Heart left ventricle (tissue), 16 donors: ENCODE data around the gene MYO15B. TPM values are rescaled to one million over a fixed set of nuclear protein-coding genes. Genes with fewer than 3 reads are reported as not detected.

Experiments used
- ATAC-seq, 4 donors: fragments of 200-7000 bp; cut with Tn5 transposase; one replicate each; pipeline ENCODE4 v1.9.1; 2020 to 2022; ENCODE audit warnings: moderate library complexity in 4 of 4, mild to moderate bottlenecking in 3 of 4, moderate number of reproducible peaks in 1 of 4
- DNase-seq, 5 donors: peaks; one replicate each; pipeline ENCODE4 v3.0.0-alpha.2; 2020
- H3K27ac ChIP-seq, 12 donors: fragments of 200-600 bp; sonication (generic) in 4 of 12; one replicate each; pipeline versions ENCODE4 v1.5.0 to v1.8.0; 2016 to 2022; ENCODE audit warnings: mild to moderate bottlenecking in 2 of 12
- H3K27me3 ChIP-seq, 9 donors: fragments of 200-600 bp; sonication (generic) in 2 of 9; one replicate each; pipeline versions ENCODE4 v1.5.1 to v1.8.0; 2016 to 2022; ENCODE audit warnings: mild to moderate bottlenecking in 3 of 9
- H3K36me3 ChIP-seq, 9 donors: fragments of 200-600 bp; sonication (generic) in 2 of 9; one replicate each; pipeline versions ENCODE4 v1.5.0 to v1.8.0; 2018 to 2022; ENCODE audit warnings: mild to moderate bottlenecking in 2 of 9
- H3K4me1 ChIP-seq, 12 donors: fragments of 200-600 bp; sonication (generic) in 4 of 12; one replicate each; pipeline versions ENCODE4 v1.5.0 to v1.8.0; 2016 to 2022; ENCODE audit warnings: mild to moderate bottlenecking in 3 of 12
- H3K4me3 ChIP-seq, 12 donors: fragments of 200-600 bp; sonication (generic) in 4 of 12; one replicate each; pipeline versions ENCODE4 v1.5.0 to v1.8.0; 2017 to 2022; ENCODE audit warnings: mild to moderate bottlenecking in 9 of 12, moderate library complexity in 4 of 12
- H3K9me3 ChIP-seq, 12 donors: fragments of 200-600 bp; sonication (generic) in 4 of 12; one replicate each; pipeline versions ENCODE4 v1.5.0 to v1.8.0; 2016 to 2022; ENCODE audit warnings: mild to moderate bottlenecking in 1 of 12
- POLR2A ChIP-seq, 2 donors: fragments of 450-650 bp; IDR thresholded peaks; one replicate each; pipeline ENCODE4 v1.6.1; 2017; ENCODE audit warnings: antibody characterized with exemption in 2 of 2, mild to moderate bottlenecking in 2 of 2, moderate library complexity in 2 of 2
- WGBS, 4 donors: extraction: QIAGEN DNeasy Blood & Tissue Kit in 2 of 4; methylation state at CpG; one replicate each; pipeline versions ENCODE4 v1.1.5 to v1.1.7; 2013 to 2018; 5-methylcytosine and 5-hydroxymethylcytosine counted together
- intact Hi-C, 10 donors: fragments of 100-400 bp; cut with DNase I; formaldehyde crosslinking; loops; one replicate each; pipeline versions ENCODE4 v1.11.1 to v1.14.2; 2022
- polyA plus RNA-seq, 2 donors: library from polyadenylated mRNA; stranded (reverse); fragments of 200-250 nt; gene quantifications; one replicate each; pipeline ENCODE4 v1.2.3, GENCODE V29; 2013
- total RNA-seq, 9 donors: library from RNA; depleted of rRNA in 2 of 9; stranded (reverse); fragments of >200 nt in 2 of 9; fragmentation: NEBNext Ultra II Directional in 3 of 9; extraction: Animal tissue kit (Norgen Biotek cat#: 25700) in 3 of 9; gene quantifications; one replicate each; pipeline versions ENCODE4 v1.1.0 to v1.2.4, GENCODE V29; 2016 to 2023
- TF ChIP-seq, protein P1 (sequence below), 12 donors: fragments of 200-600 bp; sonication (generic) in 4 of 12; IDR thresholded peaks; one replicate each; pipeline versions ENCODE4 v1.5.0 to v1.8.0; 2018 to 2022; ENCODE audit warnings: antibody characterized with exemption in 12 of 12, mild to moderate bottlenecking in 5 of 12
- donor health status: ischemic (EF 13 %, LVEDD 7.1; RV severe dilation, severe dysfunction).
- donor health status: healthy with polysubstance abuse.
- donor health status: DM: no; HTN: yes; CAD: no.
- donor health status: DM: no; HTN: no; CAD: no.
- donor health status: ischemic (EF 25% LVEDD 6.9; RV normal size, moderate dysfunction).
- donor health status: ischemic (EF 25% LVEDD 5.7; RV mildly dilated, moderate dysfunction).
- donor health status: healthy.
- donor health status: DM: yes; HTN: yes; CAD: no.
- donor health status: ischemic (EF 35%, LVEDD 5.7; RV mildly dilated, moderate dysfunction).
- donor health status: nonischemic (EF 11% LVEDD 7.7; RV severe dilation, severe dysfunction).
- donor health status: DM: yes; HTN: yes; CAD: no.
- donor health status: PGD.
- donor health status: ischemic (EF 29% LVEDD 5.4; RV normal size, mild dysfunction).
- donor health status: nonischemic (EF 23%, LVEDD 6.1; RV moderate dilation, normal function).

MYO15B gene
- total and polyA plus RNA-seq, 11 donors = 14.0 to 76.4 (median 42.9) TPM

GRCh38 chr17:75559958-75560533, 27.6 kb upstream of the MYO15B start:
- Histone ChIP-seq H3K4me3 (no peak overlapping the region), H3K36me3 (peaks cover 0 to 4% (median 0%) of the 10 kb centered on the region in 9 donors), H3K4me1 (no peaks in the 10 kb centered on the region), H3K9me3 (no peaks in the 10 kb centered on the region), H3K27ac (no peak overlapping the region), H3K27me3 (no peaks in the 10 kb centered on the region)
- ATAC-seq (no peak), DNase-seq (no peak)
- TF ChIP-seq, protein P1, sequence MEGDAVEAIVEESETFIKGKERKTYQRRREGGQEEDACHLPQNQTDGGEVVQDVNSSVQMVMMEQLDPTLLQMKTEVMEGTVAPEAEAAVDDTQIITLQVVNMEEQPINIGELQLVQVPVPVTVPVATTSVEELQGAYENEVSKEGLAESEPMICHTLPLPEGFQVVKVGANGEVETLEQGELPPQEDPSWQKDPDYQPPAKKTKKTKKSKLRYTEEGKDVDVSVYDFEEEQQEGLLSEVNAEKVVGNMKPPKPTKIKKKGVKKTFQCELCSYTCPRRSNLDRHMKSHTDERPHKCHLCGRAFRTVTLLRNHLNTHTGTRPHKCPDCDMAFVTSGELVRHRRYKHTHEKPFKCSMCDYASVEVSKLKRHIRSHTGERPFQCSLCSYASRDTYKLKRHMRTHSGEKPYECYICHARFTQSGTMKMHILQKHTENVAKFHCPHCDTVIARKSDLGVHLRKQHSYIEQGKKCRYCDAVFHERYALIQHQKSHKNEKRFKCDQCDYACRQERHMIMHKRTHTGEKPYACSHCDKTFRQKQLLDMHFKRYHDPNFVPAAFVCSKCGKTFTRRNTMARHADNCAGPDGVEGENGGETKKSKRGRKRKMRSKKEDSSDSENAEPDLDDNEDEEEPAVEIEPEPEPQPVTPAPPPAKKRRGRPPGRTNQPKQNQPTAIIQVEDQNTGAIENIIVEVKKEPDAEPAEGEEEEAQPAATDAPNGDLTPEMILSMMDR (IDR thresholded peaks at IDR 0.05) = no peak
- 87 to 95% (median 92%) methylated on average over 7 to 9 of the region's 9 CpGs for WGBS, 4 donors
- intact Hi-C loops = no loop called here

DNA sequence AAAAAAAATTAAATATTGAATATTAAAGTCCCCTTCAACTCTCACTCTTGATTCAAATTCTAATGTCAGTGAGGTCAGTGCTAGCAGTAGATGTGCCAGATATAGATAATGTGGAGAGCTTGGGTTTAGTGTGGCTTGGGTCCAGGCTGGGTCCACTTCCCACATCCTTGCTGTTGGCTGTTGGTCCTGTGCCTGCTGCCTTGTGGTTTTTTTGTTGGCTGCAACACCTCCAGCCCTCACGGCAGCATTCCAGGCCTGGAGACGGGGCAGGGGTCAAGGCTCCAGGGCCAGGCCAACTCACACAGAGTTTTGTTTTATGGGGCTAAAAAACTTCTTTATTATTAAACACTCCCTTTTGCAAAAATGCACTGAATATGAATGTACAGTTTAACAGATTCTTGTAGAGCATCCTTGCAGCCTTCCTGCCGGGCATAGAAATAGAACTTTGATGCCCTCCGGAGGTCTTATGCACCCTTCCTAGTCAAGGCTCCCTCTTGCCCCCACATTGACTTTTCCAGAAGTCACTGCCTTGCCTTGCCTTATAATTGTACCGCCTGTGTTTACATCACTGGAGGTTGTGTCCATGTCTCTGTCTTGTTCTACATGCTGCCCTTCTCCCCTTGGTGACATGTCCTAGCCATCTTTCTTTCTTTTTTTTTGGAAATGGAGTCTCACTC, 25.5 kb upstream of the MYO15B start:
- H3K4me3 ChIP-seq = no peak overlapping the region
- ATAC-seq (no peak), DNase-seq (no peak)
- intact Hi-C loops = no loop called here
- H3K36me3 ChIP-seq = peaks cover 0 to 4% (median 0%) of the 10 kb centered on the region in 9 donors
- TF ChIP-seq POLR2A (IDR thresholded peaks at IDR 0.05) = no peak
- TF ChIP-seq, protein P1 (IDR thresholded peaks at IDR 0.05) = no peak
- WGBS, 4 donors = 77 to 83% (median 82%) methylated on average over 5 of the region's 5 CpGs
- H3K27me3 ChIP-seq = no peaks in the 10 kb centered on the region
- no peak overlapping the region for H3K27ac ChIP-seq
- no peaks in the 10 kb centered on the region for H3K4me1 ChIP-seq
- H3K9me3 ChIP-seq = no peaks in the 10 kb centered on the region

DNA sequence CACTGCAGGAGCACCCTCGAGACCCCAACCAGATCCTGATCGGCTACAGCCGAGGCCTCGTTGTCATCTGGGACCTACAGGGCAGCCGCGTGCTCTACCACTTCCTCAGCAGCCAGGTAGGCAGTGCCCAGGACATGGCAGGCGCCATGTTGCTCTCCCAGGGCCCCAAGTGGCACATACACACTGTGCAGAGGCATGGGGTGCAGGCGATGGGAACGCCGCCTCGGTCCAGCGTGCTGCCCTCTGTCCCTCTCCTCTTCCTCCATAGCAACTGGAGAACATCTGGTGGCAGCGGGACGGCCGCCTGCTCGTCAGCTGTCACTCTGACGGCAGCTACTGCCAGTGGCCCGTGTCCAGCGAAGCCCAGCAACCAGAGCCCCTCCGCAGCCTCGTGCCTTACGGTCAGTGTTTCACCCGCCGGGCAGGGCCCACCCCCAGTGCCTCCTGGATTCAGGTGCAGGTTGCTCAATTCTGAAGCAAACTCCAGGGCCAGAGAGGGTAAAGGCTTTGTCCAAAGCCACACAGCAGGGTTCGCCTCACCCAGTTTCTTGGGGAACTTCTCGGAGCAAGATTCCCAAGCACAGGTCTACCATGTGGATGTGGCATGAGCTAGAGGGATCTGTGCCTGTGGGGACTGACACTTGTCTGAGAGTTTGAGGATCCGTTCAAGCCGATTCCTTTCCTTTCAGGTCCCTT, 24.4 kb upstream of the MYO15B start:
- no peak for TF ChIP-seq POLR2A (IDR thresholded peaks at IDR 0.05)
- TF ChIP-seq, protein P1 (IDR thresholded peaks at IDR 0.05) = no peak
- Histone ChIP-seq H3K9me3 (no peaks in the 10 kb centered on the region), H3K4me3 (no peak overlapping the region), H3K4me1 (no peaks in the 10 kb centered on the region), H3K27me3 (no peaks in the 10 kb centered on the region), H3K27ac (no peak overlapping the region), H3K36me3 (peaks cover 0 to 4% (median 0%) of the 10 kb centered on the region in 9 donors)
- intact Hi-C loops = no loop called here
- WGBS, 4 donors = 86 to 94% (median 90%) methylated on average over 25 to 28 of the region's 28 CpGs
- DNase-seq = no peak
- ATAC-seq = no peak

GRCh38 chr17:75564195-75564594, 23.4 kb upstream of the MYO15B start:
- Histone ChIP-seq H3K27me3 (no peaks in the 10 kb centered on the region), H3K36me3 (peaks cover 0 to 4% (median 0%) of the 10 kb centered on the region in 9 donors), H3K4me1 (no peaks in the 10 kb centered on the region), H3K9me3 (no peaks in the 10 kb centered on the region), H3K27ac (no peak overlapping the region), H3K4me3 (no peak overlapping the region)
- 95 to 100% (median 96%) methylated on average over 9 to 11 of the region's 11 CpGs for WGBS, 4 donors
- no peak for DNase-seq
- intact Hi-C loops = no loop called here
- ATAC-seq = no peak
- TF ChIP-seq, protein P1 (IDR thresholded peaks at IDR 0.05) = no peak
- no peak for TF ChIP-seq POLR2A (IDR thresholded peaks at IDR 0.05)
